AG04449 (cell line): ENCODE data around the gene JAZF1.

ENCODE experiments used
- CTCF ChIA-PET: fragments of 350-600 bp; formaldehyde crosslinking; extraction: SDS; loops from one replicate; lab custom pipeline; 2021; ENCODE audit warnings: antibody characterized with exemption; lab: Yijun Ruan, JAX
- POLR2A ChIA-PET: fragments of 400-600, 350-600 bp; formaldehyde crosslinking; extraction: SDS; loops from one replicate; lab custom pipeline; 2020; ENCODE audit warnings: antibody characterized with exemption, inconsistent platforms; lab: Yijun Ruan, JAX
- DNase-seq: peaks from one replicate; pipeline ENCODE4 v3.0.0-alpha.2; 2010; ENCODE audit warnings: low read depth, low spot score
- H3K4me3 ChIP-seq: 2 replicates; pipeline ENCODE4 v1.5.1; 2011; ENCODE audit warnings: low read depth, mild to moderate bottlenecking, control low read depth, low read length
- TF ChIP-seq, protein P1 (sequence below): IDR thresholded peaks from one replicate; pipeline ENCODE4 v1.5.1; 2011; ENCODE audit warnings: mild to moderate bottlenecking, moderate library complexity, low read length, control low read depth, inconsistent platforms; ENCODE audit not compliant: insufficient read depth; ENCODE audit errors: missing control alignments

JAZF1 gene

DNA sequence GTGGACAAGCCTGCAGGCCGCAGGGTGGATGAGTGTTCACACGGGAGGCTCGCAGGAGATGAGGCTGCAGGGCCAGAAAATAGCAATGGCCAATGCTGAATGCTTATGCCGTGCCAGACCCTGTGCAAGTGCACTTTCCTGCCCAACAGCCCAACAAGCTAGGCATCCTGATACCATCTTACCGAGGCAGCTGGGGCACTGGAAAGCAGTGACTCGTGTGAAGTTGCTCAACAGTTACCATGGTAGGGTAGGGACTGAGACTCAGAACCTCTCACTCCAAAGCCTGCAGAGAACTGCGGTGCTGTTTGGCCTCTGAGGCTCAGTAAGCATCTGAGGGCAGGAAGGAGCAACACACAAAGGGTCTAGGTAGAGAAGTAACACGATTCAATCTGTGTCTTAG, 43.7 kb downstream of the JAZF1 start:
- TF ChIP-seq, protein P1, sequence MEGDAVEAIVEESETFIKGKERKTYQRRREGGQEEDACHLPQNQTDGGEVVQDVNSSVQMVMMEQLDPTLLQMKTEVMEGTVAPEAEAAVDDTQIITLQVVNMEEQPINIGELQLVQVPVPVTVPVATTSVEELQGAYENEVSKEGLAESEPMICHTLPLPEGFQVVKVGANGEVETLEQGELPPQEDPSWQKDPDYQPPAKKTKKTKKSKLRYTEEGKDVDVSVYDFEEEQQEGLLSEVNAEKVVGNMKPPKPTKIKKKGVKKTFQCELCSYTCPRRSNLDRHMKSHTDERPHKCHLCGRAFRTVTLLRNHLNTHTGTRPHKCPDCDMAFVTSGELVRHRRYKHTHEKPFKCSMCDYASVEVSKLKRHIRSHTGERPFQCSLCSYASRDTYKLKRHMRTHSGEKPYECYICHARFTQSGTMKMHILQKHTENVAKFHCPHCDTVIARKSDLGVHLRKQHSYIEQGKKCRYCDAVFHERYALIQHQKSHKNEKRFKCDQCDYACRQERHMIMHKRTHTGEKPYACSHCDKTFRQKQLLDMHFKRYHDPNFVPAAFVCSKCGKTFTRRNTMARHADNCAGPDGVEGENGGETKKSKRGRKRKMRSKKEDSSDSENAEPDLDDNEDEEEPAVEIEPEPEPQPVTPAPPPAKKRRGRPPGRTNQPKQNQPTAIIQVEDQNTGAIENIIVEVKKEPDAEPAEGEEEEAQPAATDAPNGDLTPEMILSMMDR: no peak
- CTCF ChIA-PET: no interaction called here
- no peak overlapping the region for H3K4me3 ChIP-seq
- POLR2A ChIA-PET: no interaction called here
- no peak for DNase-seq

DNA sequence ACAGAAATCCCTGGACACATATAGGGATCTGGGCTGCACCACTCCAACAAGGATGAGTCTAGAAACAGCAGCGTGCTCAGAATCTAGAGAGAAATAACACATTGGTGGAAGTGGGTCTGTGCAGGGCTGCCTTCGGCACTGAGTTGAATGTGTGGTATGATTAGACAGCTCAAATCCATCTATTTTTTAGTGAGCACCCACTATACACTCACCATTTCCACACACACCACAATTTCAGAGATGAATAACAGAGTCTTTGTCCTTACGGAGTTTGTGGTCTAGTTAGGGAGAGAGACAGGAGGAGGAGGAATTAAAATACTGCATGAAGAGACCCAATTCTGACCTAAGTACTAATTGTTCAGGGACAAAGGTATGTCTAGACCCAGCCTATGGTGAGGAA, 44.2 kb downstream of the JAZF1 start:
- DNase-seq: no peak
- H3K4me3 ChIP-seq: no peak overlapping the region
- POLR2A ChIA-PET: no interaction called here
- CTCF ChIA-PET: interaction anchor here (1.2 kb wide), 1 partner anchor 40 kb away, joined by 3 read pairs; no protein-coding TSS in a partner anchor
- TF ChIP-seq, protein P1: no peak

DNA sequence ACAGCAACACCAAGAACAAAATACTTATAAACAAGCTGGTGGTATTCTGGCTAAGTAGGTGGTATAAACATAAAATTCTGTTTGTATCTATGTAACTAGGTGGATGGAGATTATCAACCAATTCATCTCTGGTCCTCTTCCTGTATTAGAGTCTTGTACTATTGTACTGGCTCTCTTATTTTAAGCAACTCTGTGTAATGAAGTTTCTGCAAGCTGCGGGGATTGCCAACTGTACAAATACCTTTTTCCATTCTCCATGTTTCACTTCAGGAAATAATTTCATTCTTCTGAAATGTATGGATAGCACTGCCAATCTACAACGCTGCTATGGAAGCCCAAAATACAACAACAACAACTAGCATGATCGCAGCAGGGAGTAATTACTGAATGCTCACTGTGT, 44.8 kb downstream of the JAZF1 start:
- CTCF ChIA-PET: interaction anchor here (1.2 kb wide), 1 partner anchor 39 kb away, joined by 3 read pairs; no protein-coding TSS in a partner anchor
- POLR2A ChIA-PET: no interaction called here
- no peak overlapping the region for H3K4me3 ChIP-seq
- no peak for DNase-seq
- TF ChIP-seq, protein P1: no peak

DNA sequence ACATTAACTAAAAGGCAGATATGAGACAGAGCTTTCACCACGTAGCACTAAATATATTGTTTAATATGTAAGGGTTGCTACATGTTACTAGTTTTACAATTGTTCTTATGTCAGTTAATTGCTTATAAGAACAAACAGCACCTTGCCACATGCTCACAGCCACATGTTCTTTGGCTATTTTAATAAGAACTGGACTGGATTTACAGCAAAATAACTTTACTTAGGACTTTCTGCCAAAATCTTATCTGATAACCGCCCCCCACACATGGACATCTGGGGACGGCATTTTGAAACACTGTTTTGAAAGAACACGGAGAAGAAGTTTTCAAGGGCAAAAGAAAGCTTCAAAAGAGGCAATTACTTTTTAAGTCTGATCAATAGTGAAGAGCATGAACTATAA, 45.3 kb downstream of the JAZF1 start:
- H3K4me3 ChIP-seq: no peak overlapping the region
- CTCF ChIA-PET: interaction anchor here (1.2 kb wide), 1 partner anchor 39 kb away, joined by 3 read pairs; no protein-coding TSS in a partner anchor
- no peak for DNase-seq
- TF ChIP-seq, protein P1: no peak
- POLR2A ChIA-PET: no interaction called here

DNA sequence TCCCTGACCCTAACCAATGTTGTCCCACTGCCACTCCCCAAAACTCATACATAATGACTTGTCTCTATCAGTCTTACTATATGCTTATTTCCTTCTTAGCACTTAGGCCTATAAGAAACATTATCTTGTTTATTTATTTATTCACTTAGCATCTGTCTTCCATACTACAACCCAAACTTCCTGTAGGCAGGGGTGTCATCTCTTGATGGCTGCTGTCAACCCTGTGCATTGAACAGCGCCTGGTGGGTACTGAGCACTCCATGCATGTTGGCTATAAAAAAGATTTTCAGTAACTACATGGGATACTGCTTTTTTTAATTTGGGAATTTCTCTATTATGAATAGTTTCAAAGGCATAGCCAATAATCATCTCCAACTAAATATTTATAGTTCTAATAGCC, 46.7 kb downstream of the JAZF1 start:
- DNase-seq: no peak
- no peak overlapping the region for H3K4me3 ChIP-seq
- TF ChIP-seq, protein P1: no peak
- ChIA-PET CTCF (interaction anchor here (2.9 kb wide), 1 partner anchor 37 kb away, joined by 11 read pairs; no protein-coding TSS in a partner anchor), POLR2A (no interaction called here)

DNA sequence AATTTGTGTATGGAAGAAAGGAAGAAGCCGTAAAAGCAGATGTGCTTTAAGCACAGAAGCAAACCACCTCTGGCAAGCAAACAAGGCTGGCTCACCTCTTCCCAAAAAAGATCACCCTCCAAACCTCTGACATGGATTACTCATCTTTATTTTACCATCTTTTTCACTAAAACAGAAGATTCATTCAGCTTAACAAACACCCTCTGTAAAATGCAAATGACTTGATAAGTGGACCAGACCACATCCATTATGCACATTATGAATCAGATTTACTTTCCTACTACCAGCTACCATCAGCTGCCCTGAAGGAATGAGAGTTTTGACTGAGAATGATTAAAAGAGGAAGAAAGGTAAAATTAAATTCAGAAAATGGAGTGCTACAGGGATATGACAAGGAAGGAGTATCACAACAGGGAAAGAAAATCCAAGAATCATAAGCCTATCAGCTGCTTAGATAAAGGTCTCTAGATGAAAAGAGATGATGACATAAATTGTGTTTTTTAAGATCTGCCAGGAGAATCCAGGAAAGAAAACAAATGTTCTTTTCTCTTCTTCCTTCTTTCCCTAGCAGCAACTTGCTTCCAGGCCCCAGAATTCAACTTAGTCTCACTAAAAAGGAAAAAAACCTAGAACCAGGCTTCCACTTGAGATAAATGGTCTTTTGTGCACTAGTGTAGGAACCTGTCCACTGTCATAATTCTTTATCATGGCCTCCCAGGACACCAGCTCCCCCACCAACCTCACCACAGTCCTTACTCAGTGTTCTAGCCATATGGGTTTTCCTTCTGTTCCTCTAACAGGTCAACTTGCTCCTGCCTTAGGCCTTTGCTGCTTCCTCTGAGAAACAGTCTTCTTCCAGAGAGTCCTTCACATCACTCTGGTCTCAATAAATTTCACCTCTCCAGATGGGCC, 47.4 kb downstream of the JAZF1 start:
- POLR2A ChIA-PET: interaction anchor here (0.8 kb wide), 1 partner anchor 246 kb away, joined by 3 read pairs; no protein-coding TSS in a partner anchor

More for the DNA sequence above, 47.4 kb downstream of the JAZF1 start:
- CTCF ChIA-PET: interaction anchor here (1.4 to 2.9 kb wide), 2 partner anchors 10 to 36 kb away, joined by 6 to 11 read pairs; no protein-coding TSS in a partner anchor
- DNase-seq: no peak
- TF ChIP-seq, protein P1: no peak
- H3K4me3 ChIP-seq: no peak overlapping the region
